ENCODE results near the gene C10orf90.

The C10orf90 gene

DNA sequence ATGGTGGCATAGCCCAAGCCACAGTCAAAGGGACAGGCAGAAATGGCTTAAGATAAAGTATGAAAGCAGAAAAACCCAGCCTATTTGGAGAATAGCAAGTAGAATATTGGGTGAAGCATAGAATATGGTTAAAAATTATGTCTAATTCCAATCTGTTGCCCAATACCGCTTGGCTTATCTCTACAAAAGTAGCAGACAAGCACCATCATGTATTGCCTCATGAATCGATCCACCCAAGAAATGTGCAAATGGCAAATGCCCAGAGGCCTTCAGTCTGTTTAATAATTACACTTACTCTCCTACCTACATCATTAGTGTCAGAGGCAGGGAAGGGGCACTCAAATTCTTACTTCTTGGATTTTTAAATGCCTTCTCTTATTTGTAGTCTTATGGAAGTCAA, 151.3 kb downstream of the C10orf90 start:
- Histone ChIP-seq H3K27me3 (replicated peaks; ENCODE audit: control insufficient read depth, insufficient read depth, low read length, poor library complexity, severe bottlenecking) (no peaks in the 10 kb centered on the region), H3K4me3 (ENCODE audit: insufficient read depth, low read depth, low read length, poor library complexity, severe bottlenecking) (no peak overlapping the region), H3K4me1 (ENCODE audit: control insufficient read depth, insufficient read depth, low read length, poor library complexity, severe bottlenecking) (no peaks in the 10 kb centered on the region), H3K36me3 (ENCODE audit: control insufficient read depth, insufficient read depth, low read length) (no peaks in the 10 kb centered on the region), H3K27ac (ENCODE audit: insufficient read depth, low read length, poor library complexity, severe bottlenecking) (no peak overlapping the region), H3K9me3 (ENCODE audit: control insufficient read depth, low read length) (no peaks in the 10 kb centered on the region)
- DNase-seq: no peak

- no peaks in the 10 kb centered on the region for H3K27me3 ChIP-seq (replicated peaks; ENCODE audit: control insufficient read depth, insufficient read depth, low read length, poor library complexity, severe bottlenecking)
- no peak overlapping the region for H3K4me3 ChIP-seq (ENCODE audit: insufficient read depth, low read depth, low read length, poor library complexity, severe bottlenecking)
- no peaks in the 10 kb centered on the region for H3K4me1 ChIP-seq (ENCODE audit: control insufficient read depth, insufficient read depth, low read length, poor library complexity, severe bottlenecking)
- H3K9me3 ChIP-seq (ENCODE audit: control insufficient read depth, low read length): no peaks in the 10 kb centered on the region
- H3K36me3 ChIP-seq (ENCODE audit: control insufficient read depth, insufficient read depth, low read length): no peaks in the 10 kb centered on the region
- no peak overlapping the region for H3K27ac ChIP-seq (ENCODE audit: insufficient read depth, low read length, poor library complexity, severe bottlenecking)
- DNase-seq: no peak
Observed at GRCh38 chr10:126518218-126519080, 152.0 kb downstream of the C10orf90 start.

GRCh38 chr10:126516515-126516914, 154.0 kb downstream of the C10orf90 start:
- no peaks in the 10 kb centered on the region for H3K36me3 ChIP-seq (ENCODE audit: control insufficient read depth, insufficient read depth, low read length)
- no peak for DNase-seq
- H3K27me3 ChIP-seq (replicated peaks; ENCODE audit: control insufficient read depth, insufficient read depth, low read length, poor library complexity, severe bottlenecking): no peaks in the 10 kb centered on the region
- H3K9me3 ChIP-seq (ENCODE audit: control insufficient read depth, low read length): no peaks in the 10 kb centered on the region
- no peaks in the 10 kb centered on the region for H3K4me1 ChIP-seq (ENCODE audit: control insufficient read depth, insufficient read depth, low read length, poor library complexity, severe bottlenecking)
- no peak overlapping the region for H3K27ac ChIP-seq (ENCODE audit: insufficient read depth, low read length, poor library complexity, severe bottlenecking)
- no peak overlapping the region for H3K4me3 ChIP-seq (ENCODE audit: insufficient read depth, low read depth, low read length, poor library complexity, severe bottlenecking)

GRCh38 chr10:126511917-126512479, 158.5 kb downstream of the C10orf90 start:
- H3K4me3 ChIP-seq (ENCODE audit: insufficient read depth, low read depth, low read length, poor library complexity, severe bottlenecking): no peak overlapping the region
- no peak for DNase-seq
- no peaks in the 10 kb centered on the region for H3K36me3 ChIP-seq (ENCODE audit: control insufficient read depth, insufficient read depth, low read length)

DNA sequence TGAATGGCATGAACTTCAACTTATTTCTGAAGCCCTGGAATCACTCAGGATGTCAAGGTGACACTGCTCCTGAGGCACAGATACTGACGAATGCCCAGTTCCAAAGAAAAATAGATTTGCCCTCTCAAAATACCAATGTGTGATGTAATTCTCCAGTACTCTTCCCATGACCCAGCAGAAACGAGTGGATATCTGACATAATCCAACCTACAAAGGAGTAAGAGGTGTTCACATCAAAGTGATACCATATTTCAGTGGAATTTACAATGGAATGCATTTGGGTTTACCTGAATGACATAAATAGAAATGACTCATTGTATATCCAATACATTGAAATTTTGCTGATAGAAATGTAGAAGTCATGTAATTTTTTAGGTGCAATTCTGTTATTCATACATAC, 161.3 kb downstream of the C10orf90 start:
- Histone ChIP-seq H3K9me3 (ENCODE audit: control insufficient read depth, low read length) (no peaks in the 10 kb centered on the region), H3K4me3 (ENCODE audit: insufficient read depth, low read depth, low read length, poor library complexity, severe bottlenecking) (no peak overlapping the region), H3K4me1 (ENCODE audit: control insufficient read depth, insufficient read depth, low read length, poor library complexity, severe bottlenecking) (no peaks in the 10 kb centered on the region), H3K27ac (ENCODE audit: insufficient read depth, low read length, poor library complexity, severe bottlenecking) (no peak overlapping the region), H3K27me3 (replicated peaks; ENCODE audit: control insufficient read depth, insufficient read depth, low read length, poor library complexity, severe bottlenecking) (no peaks in the 10 kb centered on the region), H3K36me3 (ENCODE audit: control insufficient read depth, insufficient read depth, low read length) (no peaks in the 10 kb centered on the region)
- no peak for DNase-seq

More at GRCh38 chr10:126511917-126512479, 158.5 kb downstream of the C10orf90 start:
- Histone ChIP-seq H3K27me3 (replicated peaks; ENCODE audit: control insufficient read depth, insufficient read depth, low read length, poor library complexity, severe bottlenecking) (no peaks in the 10 kb centered on the region), H3K4me1 (ENCODE audit: control insufficient read depth, insufficient read depth, low read length, poor library complexity, severe bottlenecking) (no peaks in the 10 kb centered on the region), H3K27ac (ENCODE audit: insufficient read depth, low read length, poor library complexity, severe bottlenecking) (no peak overlapping the region), H3K9me3 (ENCODE audit: control insufficient read depth, low read length) (no peaks in the 10 kb centered on the region)

DNA sequence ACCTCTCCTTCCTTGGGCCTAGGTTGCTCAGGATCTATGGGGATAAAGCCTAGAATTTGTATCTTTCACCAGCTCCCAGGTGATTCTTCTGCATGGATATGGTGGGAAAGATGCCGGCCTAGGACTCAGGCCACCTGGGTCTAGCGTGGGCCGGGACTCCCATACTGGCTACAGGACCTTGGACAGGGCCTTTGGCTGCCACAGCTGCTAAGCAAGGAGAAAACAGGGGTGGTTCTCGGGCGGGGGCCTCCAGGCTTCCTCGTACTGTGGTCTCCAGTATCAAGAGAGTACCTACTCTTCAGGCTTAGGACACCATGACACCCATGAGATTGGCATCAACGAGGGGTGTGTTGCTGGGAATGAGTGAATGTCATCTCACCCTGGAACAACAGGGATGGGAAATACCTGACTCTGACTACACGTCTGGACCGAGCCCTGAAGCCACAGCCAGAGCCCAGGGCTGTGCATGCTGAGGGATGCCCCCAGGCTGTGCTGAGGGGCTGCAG, 161.9 kb downstream of the C10orf90 start:
- no peak overlapping the region for H3K4me3 ChIP-seq (ENCODE audit: insufficient read depth, low read depth, low read length, poor library complexity, severe bottlenecking)
- H3K27me3 ChIP-seq (replicated peaks; ENCODE audit: control insufficient read depth, insufficient read depth, low read length, poor library complexity, severe bottlenecking): no peaks in the 10 kb centered on the region
- no peak overlapping the region for H3K27ac ChIP-seq (ENCODE audit: insufficient read depth, low read length, poor library complexity, severe bottlenecking)
- DNase-seq: no peak
- H3K4me1 ChIP-seq (ENCODE audit: control insufficient read depth, insufficient read depth, low read length, poor library complexity, severe bottlenecking): no peaks in the 10 kb centered on the region
- no peaks in the 10 kb centered on the region for H3K9me3 ChIP-seq (ENCODE audit: control insufficient read depth, low read length)
- no peaks in the 10 kb centered on the region for H3K36me3 ChIP-seq (ENCODE audit: control insufficient read depth, insufficient read depth, low read length)

DNA sequence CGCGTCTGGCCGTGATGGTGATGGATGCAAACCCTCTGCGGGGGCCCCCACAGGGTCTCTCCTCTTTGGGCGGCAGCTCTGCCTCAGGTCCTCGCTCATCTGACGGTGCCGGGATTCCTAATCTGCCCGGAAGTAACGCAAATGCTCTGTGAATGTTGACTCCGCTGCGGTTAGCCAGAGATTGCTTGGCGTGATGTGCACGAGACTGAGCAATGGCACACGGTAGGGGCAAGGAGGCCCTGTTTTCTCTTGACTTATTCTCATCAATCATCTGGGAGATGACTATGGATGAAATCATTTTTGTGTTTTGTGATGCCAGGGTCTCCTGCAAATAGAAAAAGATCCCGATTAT, 165.8 kb downstream of the C10orf90 start:
- no peak for DNase-seq
- Histone ChIP-seq H3K4me3 (ENCODE audit: insufficient read depth, low read depth, low read length, poor library complexity, severe bottlenecking) (no peak overlapping the region), H3K36me3 (ENCODE audit: control insufficient read depth, insufficient read depth, low read length) (no peaks in the 10 kb centered on the region), H3K4me1 (ENCODE audit: control insufficient read depth, insufficient read depth, low read length, poor library complexity, severe bottlenecking) (no peaks in the 10 kb centered on the region), H3K27me3 (replicated peaks; ENCODE audit: control insufficient read depth, insufficient read depth, low read length, poor library complexity, severe bottlenecking) (no peaks in the 10 kb centered on the region), H3K27ac (ENCODE audit: insufficient read depth, low read length, poor library complexity, severe bottlenecking) (no peak overlapping the region), H3K9me3 (ENCODE audit: control insufficient read depth, low read length) (no peaks in the 10 kb centered on the region)

DNA sequence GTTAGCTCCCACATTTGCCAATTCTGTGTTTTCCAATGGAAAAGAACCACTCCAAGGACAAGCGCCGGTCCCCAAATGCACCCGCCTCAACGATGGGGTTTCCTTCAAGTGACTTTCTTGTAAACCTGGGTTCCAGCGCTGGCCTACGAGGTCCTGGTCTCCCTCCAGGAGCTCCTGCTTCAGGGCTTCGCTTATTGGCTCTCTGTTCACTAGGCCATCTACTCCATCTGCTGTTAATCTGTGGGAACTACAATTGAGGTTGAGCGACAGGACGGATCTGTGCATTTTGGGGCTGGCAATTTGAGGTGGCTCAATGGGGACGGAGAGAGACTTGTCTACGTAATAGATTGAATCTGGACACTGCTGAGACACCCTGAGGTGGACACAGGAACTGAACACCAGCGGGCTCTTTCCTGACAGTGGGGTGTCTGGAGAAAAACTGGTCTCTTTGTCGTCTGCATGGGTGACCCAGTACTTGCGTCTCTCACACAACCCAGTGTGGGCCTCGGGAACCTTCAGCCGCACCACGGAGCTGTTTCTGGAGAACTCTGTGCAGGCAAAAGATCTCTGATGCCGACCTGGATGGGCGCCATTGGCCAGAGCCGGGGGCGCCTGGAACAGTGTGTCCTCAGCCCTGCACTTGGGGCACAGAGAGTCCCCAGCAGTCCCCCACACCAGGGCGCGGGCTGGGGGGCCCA, 166.3 kb downstream of the C10orf90 start:
- H3K4me3 ChIP-seq (ENCODE audit: insufficient read depth, low read depth, low read length, poor library complexity, severe bottlenecking): no peak overlapping the region
- H3K27ac ChIP-seq (ENCODE audit: insufficient read depth, low read length, poor library complexity, severe bottlenecking): no peak overlapping the region
- H3K9me3 ChIP-seq (ENCODE audit: control insufficient read depth, low read length): no peaks in the 10 kb centered on the region
- no peaks in the 10 kb centered on the region for H3K4me1 ChIP-seq (ENCODE audit: control insufficient read depth, insufficient read depth, low read length, poor library complexity, severe bottlenecking)
- no peaks in the 10 kb centered on the region for H3K36me3 ChIP-seq (ENCODE audit: control insufficient read depth, insufficient read depth, low read length)
- no peak for DNase-seq
- H3K27me3 ChIP-seq (replicated peaks; ENCODE audit: control insufficient read depth, insufficient read depth, low read length, poor library complexity, severe bottlenecking): no peaks in the 10 kb centered on the region

DNA sequence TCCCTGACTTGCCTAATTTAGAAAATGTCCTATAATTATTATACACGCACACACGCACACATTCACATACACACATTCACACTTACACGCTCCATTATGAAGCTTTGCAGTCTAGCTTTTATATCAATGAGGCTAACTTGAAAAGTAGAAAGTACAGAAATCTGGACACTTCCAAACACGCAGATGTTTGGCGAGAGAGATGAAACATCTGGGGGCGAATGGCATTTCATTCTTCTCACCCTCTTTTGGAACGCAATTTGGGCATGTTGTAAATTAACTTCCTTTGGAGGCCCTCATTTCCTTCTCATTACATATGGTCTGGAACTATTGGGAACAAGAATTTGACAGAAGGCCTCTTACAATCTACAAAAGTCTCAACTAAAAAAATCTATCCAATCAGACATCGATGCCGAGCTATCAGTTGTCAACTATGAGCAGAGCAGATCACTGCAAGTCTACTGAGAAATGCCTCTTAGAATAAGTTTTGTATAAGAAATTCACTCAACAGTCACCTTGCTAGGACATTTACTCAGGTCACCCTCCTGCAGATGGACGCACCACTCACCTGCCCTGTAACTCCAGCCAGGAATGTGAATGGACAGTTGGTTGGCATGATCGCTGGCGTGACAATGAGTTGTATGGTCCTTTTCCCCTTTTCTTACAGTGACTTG, 167.0 kb downstream of the C10orf90 start:
- no peak overlapping the region for H3K27ac ChIP-seq (ENCODE audit: insufficient read depth, low read length, poor library complexity, severe bottlenecking)
- DNase-seq: no peak
- H3K4me1 ChIP-seq (ENCODE audit: control insufficient read depth, insufficient read depth, low read length, poor library complexity, severe bottlenecking): no peaks in the 10 kb centered on the region
- H3K4me3 ChIP-seq (ENCODE audit: insufficient read depth, low read depth, low read length, poor library complexity, severe bottlenecking): no peak overlapping the region
- H3K9me3 ChIP-seq (ENCODE audit: control insufficient read depth, low read length): no peaks in the 10 kb centered on the region
- H3K27me3 ChIP-seq (replicated peaks; ENCODE audit: control insufficient read depth, insufficient read depth, low read length, poor library complexity, severe bottlenecking): no peaks in the 10 kb centered on the region
- no peaks in the 10 kb centered on the region for H3K36me3 ChIP-seq (ENCODE audit: control insufficient read depth, insufficient read depth, low read length)

Measured in effector memory CD4-positive, alpha-beta T cell (primary cell).